Sigmoid colon (tissue), 7 donors: ENCODE results near the gene KLRC3. TPM values are rescaled to one million over a fixed set of nuclear protein-coding genes. Genes with fewer than 3 reads are reported as not detected.

Source experiments
- DNase-seq: peaks from one replicate; pipeline ENCODE4 v3.0.0-alpha.2; 2019
- H3K27ac ChIP-seq, 4 donors: fragments of 200-600 bp; sonication (generic); one replicate each; pipeline ENCODE4 v1.5.1; 2016 to 2019; ENCODE audit warnings: mild to moderate bottlenecking in 1 of 4
- H3K27me3 ChIP-seq, 3 donors: fragments of 200-600 bp; sonication (generic); one replicate each; pipeline ENCODE4 v1.5.1; 2019; ENCODE audit warnings: mild to moderate bottlenecking in 1 of 3
- H3K36me3 ChIP-seq, 4 donors: fragments of 200-600 bp; sonication (generic); one replicate each; pipeline ENCODE4 v1.5.1; 2016 to 2019
- H3K4me1 ChIP-seq, 4 donors: fragments of 200-600 bp; sonication (generic); one replicate each; pipeline ENCODE4 v1.5.1; 2017 to 2019
- H3K4me3 ChIP-seq, 4 donors: fragments of 200-600 bp; sonication (generic); one replicate each; pipeline ENCODE4 v1.5.1; 2017 to 2019; ENCODE audit warnings: mild to moderate bottlenecking in 2 of 4, moderate library complexity in 1 of 4
- H3K9me3 ChIP-seq, 4 donors: fragments of 200-600 bp in 3 of 4; sonication (generic) in 3 of 4; one replicate each; pipeline versions ENCODE4 v1.5.1 to v1.6.1; 2013 to 2019
- CTCF ChIP-seq, 4 experiments: fragments of 450-650 bp in 3 of 4; fragments of 200-600 bp in 1 of 4; IDR thresholded peaks; one replicate each; pipeline ENCODE4 v1.5.1; 2016 to 2019; ENCODE audit warnings: antibody characterized with exemption in 4 of 4, mild to moderate bottlenecking in 3 of 4, moderate library complexity in 2 of 4
- EP300 ChIP-seq, 4 donors: sonication (generic); formaldehyde crosslinking; IDR thresholded peaks; one replicate each; pipeline ENCODE4 v1.6.1; 2017; ENCODE audit warnings: antibody characterized with exemption in 4 of 4
- POLR2A ChIP-seq, 2 donors: fragments of 450-650 bp; IDR thresholded peaks; one replicate each; pipeline ENCODE4 v1.6.1; 2016; ENCODE audit warnings: antibody characterized with exemption in 2 of 2, mild to moderate bottlenecking in 2 of 2, moderate library complexity in 2 of 2
- POLR2AphosphoS5 ChIP-seq, 4 donors: sonication (generic); formaldehyde crosslinking; IDR thresholded peaks; one replicate each; pipeline ENCODE4 v1.6.1; 2017; ENCODE audit warnings: antibody characterized with exemption in 4 of 4
- WGBS, 2 donors: extraction: QIAGEN DNeasy Blood & Tissue Kit; methylation state at CpG; one replicate each; pipeline ENCODE4 v1.1.7; 2013; 5-methylcytosine and 5-hydroxymethylcytosine counted together
- intact Hi-C: fragments of 100-400 bp; cut with DNase I; formaldehyde crosslinking; loops from one replicate; pipeline ENCODE4 v1.15.1; 2023
- polyA plus RNA-seq, 3 donors: library from polyadenylated mRNA; stranded (reverse); fragments of 200-250 nt; gene quantifications; one replicate each; pipeline ENCODE4 v1.2.3, GENCODE V29; 2013
- total RNA-seq, 4 donors: library from RNA; depleted of rRNA; stranded (reverse); fragments of >200 nt; gene quantifications; one replicate each; pipeline ENCODE4 v1.1.0, GENCODE V29; 2016
- donor health status: healthy with polysubstance abuse.
- donor health status: Bipolar disorder and iron deficiency.
- donor health status: healthy.

KLRC3 gene
- total and polyA plus RNA-seq, 7 donors, result 1.8 TPM; not detected in 6

GRCh38 chr12:10362828-10363657 is 57.4 kb downstream of the KLRC3 start:
- H3K9me3 ChIP-seq, result no peaks in the 10 kb centered on the region
- DNase-seq, result no peak
- H3K4me1 ChIP-seq, result peaks cover 0 to 35% (median 31%) of the 10 kb centered on the region in 4 donors
- no peaks in the 10 kb centered on the region for H3K36me3 ChIP-seq
- peak overlapping the region; percentile 89 to 94 (median 90) for H3K27ac ChIP-seq
- no peaks in the 10 kb centered on the region for H3K27me3 ChIP-seq
- intact Hi-C loops, result loop anchor here (5.0 to 10.0 kb wide), 3 partner anchors 249 to 812 kb away; partner anchors contain the start of genes MAGOHB, SMIM10L1 and YBX3
- peak overlapping the region in 3 of 4 donors; percentile 7 to 61 (median 57) for H3K4me3 ChIP-seq
- TF ChIP-seq POLR2A (IDR thresholded peaks at IDR 0.05) (no peak), EP300 (IDR thresholded peaks at IDR 0.05) (no peak), POLR2AphosphoS5 (IDR thresholded peaks at IDR 0.05) (no peak), CTCF (IDR thresholded peaks at IDR 0.05) (no peak)
- 19 to 40% methylated on average over 9 of the region's 9 CpGs for WGBS, 2 donors

GRCh38 chr12:10362325-10362724 is 58.1 kb downstream of the KLRC3 start:
- H3K9me3 ChIP-seq, result no peaks in the 10 kb centered on the region
- H3K27me3 ChIP-seq, result no peaks in the 10 kb centered on the region
- DNase-seq, result no peak
- H3K36me3 ChIP-seq, result no peaks in the 10 kb centered on the region
- peak overlapping the region; percentile 89 to 94 (median 90) for H3K27ac ChIP-seq
- 20 to 39% methylated on average over 3 of the region's 3 CpGs for WGBS, 2 donors
- H3K4me3 ChIP-seq, result peak overlapping the region in 2 of 4 donors; percentile 9 to 57
- peaks cover 0 to 35% (median 31%) of the 10 kb centered on the region in 4 donors for H3K4me1 ChIP-seq
- TF ChIP-seq EP300 (IDR thresholded peaks at IDR 0.05) (no peak), POLR2A (IDR thresholded peaks at IDR 0.05) (no peak), CTCF (IDR thresholded peaks at IDR 0.05) (no peak)
- intact Hi-C loops, result loop anchor here (5.0 to 10.0 kb wide), 3 partner anchors 250 to 812 kb away; partner anchors contain the start of genes MAGOHB, SMIM10L1 and YBX3

Other genes starting within 250 kb of the KLRC3 start
- 1 to 10 TPM in 1 of 4 donors, under 1 TPM in 1, not detected in 2; 0.36 to 3.3 TPM for gene OLR1, start 248.5 kb downstream of the KLRC3 start, total RNA-seq
- gene OLR1, start 248.5 kb downstream of the KLRC3 start, polyA plus RNA-seq, result 1 to 10 TPM in 1 of 3 donors, under 1 TPM in 1, not detected in 1; 0.10 to 1.2 TPM
- not detected for gene TMEM52B, start 241.6 kb downstream of the KLRC3 start, total RNA-seq
- 1 to 10 TPM in 1 of 3 donors, under 1 TPM in 1, not detected in 1; 0.12 to 1.2 TPM for gene TMEM52B, start 241.6 kb downstream of the KLRC3 start, polyA plus RNA-seq
- 100 to 1,000 TPM in 2 of 4 donors, 10 to 100 TPM in 2; 78.5 to 122 (median 102) TPM for gene GABARAPL1, start 207.7 kb downstream of the KLRC3 start, total RNA-seq
- 10 to 100 TPM; 38.3 to 75.1 (median 54.6) TPM for gene GABARAPL1, start 207.7 kb downstream of the KLRC3 start, polyA plus RNA-seq
- gene KLRD1, start 112.7 kb downstream of the KLRC3 start, total RNA-seq, result 1 to 10 TPM in 2 of 4 donors, under 1 TPM in 2; 0.54 to 3.6 (median 1.2) TPM
- 1 to 10 TPM in 1 of 3 donors, under 1 TPM in 1, not detected in 1; 0.60 to 2.5 TPM for gene KLRD1, start 112.7 kb downstream of the KLRC3 start, polyA plus RNA-seq
- 1 to 10 TPM in 2 of 4 donors, under 1 TPM in 1, not detected in 1; 0.33 to 1.8 (median 1.7) TPM for gene KLRK1, start 30.6 kb downstream of the KLRC3 start, total RNA-seq
- gene KLRK1, start 30.6 kb downstream of the KLRC3 start, polyA plus RNA-seq, result 10 to 100 TPM in 1 of 3 donors, 1 to 10 TPM in 1, not detected in 1; 2.4 to 16.0 TPM
- gene KLRC4, start 10.8 kb downstream of the KLRC3 start, total RNA-seq, result under 1 TPM in 1 of 4 donors, not detected in 3; 0.54 TPM
- gene KLRC4, start 10.8 kb downstream of the KLRC3 start, polyA plus RNA-seq, result under 1 TPM in 1 of 3 donors, not detected in 2; 0.23 TPM
- gene KLRC2, start 15.4 kb upstream of the KLRC3 start, total RNA-seq, result under 1 TPM in 1 of 4 donors, not detected in 3; 0.49 TPM
- under 1 TPM in 1 of 3 donors, not detected in 2; 0.74 TPM for gene KLRC2, start 15.4 kb upstream of the KLRC3 start, polyA plus RNA-seq
- not detected for gene KLRC1, start 32.8 kb upstream of the KLRC3 start, total RNA-seq
- 1 to 10 TPM in 2 of 3 donors, under 1 TPM in 1; 0.69 to 1.8 (median 1.3) TPM for gene KLRC1, start 32.8 kb upstream of the KLRC3 start, polyA plus RNA-seq
- 1 to 10 TPM in 1 of 4 donors, under 1 TPM in 2, not detected in 1; 0.36 to 1.1 (median 0.66) TPM for gene EIF2S3B, start 85.3 kb upstream of the KLRC3 start, total RNA-seq
- 1 to 10 TPM in 1 of 3 donors, under 1 TPM in 1, not detected in 1; 0.55 to 1.2 TPM for gene EIF2S3B, start 85.3 kb upstream of the KLRC3 start, polyA plus RNA-seq
- 10 to 100 TPM in 3 of 4 donors, 1 to 10 TPM in 1; 8.6 to 17.4 (median 12.5) TPM for gene MAGOHB, start 193.0 kb upstream of the KLRC3 start, total RNA-seq
- gene MAGOHB, start 193.0 kb upstream of the KLRC3 start, polyA plus RNA-seq, result 10 to 100 TPM; 17.6 to 25.7 (median 18.6) TPM